HEK293 (cell line): Measurements from ENCODE around the gene VCL.

ENCODE experiments used
- CTCF ChIA-PET: fragments of 350-600 bp; formaldehyde crosslinking; extraction: SDS; loops from one replicate; lab custom pipeline; 2021; ENCODE audit warnings: antibody characterized with exemption; lab: Yijun Ruan, JAX
- POLR2A ChIA-PET: fragments of 300-600 bp; formaldehyde crosslinking; extraction: SDS; loops from one replicate; lab custom pipeline; 2020; ENCODE audit warnings: antibody characterized with exemption, inconsistent platforms; lab: Yijun Ruan, JAX
- H3K27ac ChIP-seq: fragments of 200-500 bp; sonication (Bioruptor generic); 2 replicates; pipeline ENCODE4 v1.5.1; 2014; ENCODE audit warnings: low read depth, low read length, control low read depth, inconsistent platforms; ENCODE audit errors: extremely low read depth
- H3K36me3 ChIP-seq, 2 experiments: fragments of 200-500 bp in 1 of 2; sonication (Bioruptor generic) in 1 of 2; 1 replicate in 1 of 2; 2 replicates in 1 of 2; pipeline ENCODE4 v1.5.1; 2014 to 2017; ENCODE audit warnings: inconsistent platforms in 2 of 2, low read length in 2 of 2; ENCODE audit not compliant: control insufficient read depth in 2 of 2, insufficient read depth in 1 of 2
- H3K4me1 ChIP-seq: fragments of 200-500 bp; sonication (Bioruptor generic); 2 replicates; pipeline ENCODE4 v1.5.1; 2014; ENCODE audit warnings: mild to moderate bottlenecking, low read length, inconsistent platforms; ENCODE audit not compliant: control insufficient read depth, insufficient read depth
- H3K4me3 ChIP-seq: 2 replicates; pipeline ENCODE4 v1.5.1; 2011; ENCODE audit warnings: low read depth, mild to moderate bottlenecking, control low read depth, low read length, moderate library complexity
- H3K9me3 ChIP-seq: fragments of 200-500 bp; sonication (Bioruptor generic); 2 replicates; pipeline ENCODE4 v1.5.1; 2014; ENCODE audit warnings: low read depth, low read length, inconsistent platforms; ENCODE audit not compliant: control insufficient read depth, insufficient read depth
- KLF7 ChIP-seq: fragments of 450-650 bp; formaldehyde crosslinking; IDR thresholded peaks from 2 replicates; pipeline ENCODE4 v1.5.1; 2016; ENCODE audit warnings: missing biosample characterization, missing genetic modification characterization, borderline replicate concordance
- SP7 ChIP-seq: fragments of 450-650 bp; formaldehyde crosslinking; IDR thresholded peaks from 2 replicates; pipeline ENCODE4 v1.5.1; 2016; ENCODE audit warnings: missing biosample characterization, missing genetic modification characterization
- ZBTB17 ChIP-seq: fragments of 450-650 bp; formaldehyde crosslinking; IDR thresholded peaks from 2 replicates; pipeline ENCODE4 v1.5.1; 2016; ENCODE audit warnings: missing biosample characterization, missing genetic modification characterization
- ZFP3 ChIP-seq: fragments of 450-650 bp; formaldehyde crosslinking; IDR thresholded peaks from 2 replicates; pipeline ENCODE4 v1.5.1; 2016; ENCODE audit warnings: low read depth, missing biosample characterization, missing genetic modification characterization
- ZIC2 ChIP-seq: fragments of 450-650 bp; formaldehyde crosslinking; IDR thresholded peaks from 2 replicates; pipeline ENCODE4 v1.5.1; 2016; ENCODE audit warnings: missing biosample characterization, missing genetic modification characterization
- ZNF221 ChIP-seq: fragments of 450-650 bp; formaldehyde crosslinking; IDR thresholded peaks from 2 replicates; pipeline ENCODE4 v1.5.1; 2017; ENCODE audit warnings: missing biosample characterization, missing genetic modification characterization, borderline replicate concordance
- ZNF23 ChIP-seq: fragments of 450-650 bp; formaldehyde crosslinking; IDR thresholded peaks from 2 replicates; pipeline ENCODE4 v1.5.1; 2016; ENCODE audit warnings: missing biosample characterization, missing genetic modification characterization, borderline replicate concordance
- ZNF24 ChIP-seq: fragments of 450-650 bp; formaldehyde crosslinking; IDR thresholded peaks from 2 replicates; pipeline ENCODE4 v1.5.1; 2016; ENCODE audit warnings: missing biosample characterization, missing genetic modification characterization
- ZNF341 ChIP-seq: fragments of 450-650 bp; formaldehyde crosslinking; IDR thresholded peaks from 2 replicates; pipeline ENCODE4; 2016; ENCODE audit warnings: low read depth, missing biosample characterization, missing genetic modification characterization
- ZNF600 ChIP-seq: fragments of 450-650 bp; formaldehyde crosslinking; IDR thresholded peaks from 2 replicates; pipeline ENCODE4 v1.5.1; 2016; ENCODE audit warnings: missing biosample characterization, missing genetic modification characterization
- ZNF624 ChIP-seq: fragments of 450-650 bp; formaldehyde crosslinking; IDR thresholded peaks from 2 replicates; pipeline ENCODE4 v1.5.1; 2017; ENCODE audit warnings: missing biosample characterization, missing genetic modification characterization
- ZNF658 ChIP-seq: fragments of 450-650 bp; formaldehyde crosslinking; IDR thresholded peaks from 2 replicates; pipeline ENCODE4; 2016; ENCODE audit warnings: missing biosample characterization, missing genetic modification characterization
- ZNF76 ChIP-seq: fragments of 450-650 bp; formaldehyde crosslinking; IDR thresholded peaks from 2 replicates; pipeline ENCODE4; 2016; ENCODE audit warnings: low read depth, missing biosample characterization, missing genetic modification characterization, borderline replicate concordance
- ZNF843 ChIP-seq: fragments of 450-650 bp; formaldehyde crosslinking; IDR thresholded peaks from 2 replicates; pipeline ENCODE4 v1.5.1; 2016; ENCODE audit warnings: missing biosample characterization, missing genetic modification characterization
- TF ChIP-seq, protein P1 (sequence below): fragments of 450-650 bp; formaldehyde crosslinking; conservative IDR thresholded peaks from 2 replicates; pipeline ENCODE4 v1.5.1; 2016; ENCODE audit warnings: low read depth, missing biosample characterization, missing genetic modification characterization
- TF ChIP-seq, protein P2 (sequence below): fragments of 450-650 bp; formaldehyde crosslinking; IDR thresholded peaks from 2 replicates; pipeline ENCODE4 v1.5.1; 2016; ENCODE audit warnings: missing biosample characterization, missing genetic modification characterization, low read depth
- TF ChIP-seq, protein P3 (sequence below): fragments of 450-650 bp; formaldehyde crosslinking; IDR thresholded peaks from 2 replicates; pipeline ENCODE4 v1.5.1; 2016; ENCODE audit warnings: missing biosample characterization, missing genetic modification characterization
- TF ChIP-seq, protein P4 (sequence below): fragments of 450-650 bp; formaldehyde crosslinking; IDR thresholded peaks from 2 replicates; pipeline ENCODE4 v1.5.1; 2017; ENCODE audit warnings: missing biosample characterization, missing genetic modification characterization
- TF ChIP-seq, protein P5 (sequence below): fragments of 450-650 bp; formaldehyde crosslinking; conservative IDR thresholded peaks from 2 replicates; pipeline ENCODE4 v1.5.1; 2016; ENCODE audit warnings: low read depth, missing biosample characterization, missing genetic modification characterization

VCL gene

DNA sequence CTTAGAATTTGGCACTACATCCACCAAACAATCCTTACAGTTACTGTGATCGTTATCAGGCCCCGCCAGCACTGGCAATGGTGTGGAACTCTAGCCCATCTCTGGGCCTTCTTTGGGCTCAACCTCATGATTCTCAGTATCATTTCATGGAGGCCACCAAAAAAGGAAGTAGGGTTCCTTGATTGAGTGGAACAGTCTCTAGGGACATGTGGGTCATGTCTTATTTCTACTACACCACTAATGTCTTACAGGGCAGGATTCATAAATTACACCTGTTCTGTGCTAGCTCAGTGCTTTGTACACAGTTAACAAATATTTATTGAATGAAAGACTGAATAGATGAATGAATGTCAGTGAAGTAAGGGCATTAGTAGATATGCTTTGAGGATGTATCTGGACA lies 98.9 kb downstream of the VCL start:
- ChIA-PET CTCF (interaction anchor here (2.2 kb wide), 1 partner anchor 15 kb away, joined by 9 read pairs; no protein-coding TSS in a partner anchor), POLR2A (no interaction called here)
- Histone ChIP-seq H3K27ac (no peak overlapping the region), H3K36me3 (peaks cover 30 to 88% of the 10 kb centered on the region in 2 experiments), H3K9me3 (no peaks in the 10 kb centered on the region), H3K4me3 (no peak overlapping the region), H3K4me1 (no peaks in the 10 kb centered on the region)
- no peak for TF ChIP-seq ZIC2 (tag by site-specific recombination)
- TF ChIP-seq ZNF76 (tag by site-specific recombination), result no peak
- no peak for TF ChIP-seq ZFP3 (tag by site-specific recombination)
- TF ChIP-seq ZNF600 (tag by site-specific recombination), result no peak
- TF ChIP-seq ZBTB17 (tag by site-specific recombination), result no peak
- TF ChIP-seq, protein P1, sequence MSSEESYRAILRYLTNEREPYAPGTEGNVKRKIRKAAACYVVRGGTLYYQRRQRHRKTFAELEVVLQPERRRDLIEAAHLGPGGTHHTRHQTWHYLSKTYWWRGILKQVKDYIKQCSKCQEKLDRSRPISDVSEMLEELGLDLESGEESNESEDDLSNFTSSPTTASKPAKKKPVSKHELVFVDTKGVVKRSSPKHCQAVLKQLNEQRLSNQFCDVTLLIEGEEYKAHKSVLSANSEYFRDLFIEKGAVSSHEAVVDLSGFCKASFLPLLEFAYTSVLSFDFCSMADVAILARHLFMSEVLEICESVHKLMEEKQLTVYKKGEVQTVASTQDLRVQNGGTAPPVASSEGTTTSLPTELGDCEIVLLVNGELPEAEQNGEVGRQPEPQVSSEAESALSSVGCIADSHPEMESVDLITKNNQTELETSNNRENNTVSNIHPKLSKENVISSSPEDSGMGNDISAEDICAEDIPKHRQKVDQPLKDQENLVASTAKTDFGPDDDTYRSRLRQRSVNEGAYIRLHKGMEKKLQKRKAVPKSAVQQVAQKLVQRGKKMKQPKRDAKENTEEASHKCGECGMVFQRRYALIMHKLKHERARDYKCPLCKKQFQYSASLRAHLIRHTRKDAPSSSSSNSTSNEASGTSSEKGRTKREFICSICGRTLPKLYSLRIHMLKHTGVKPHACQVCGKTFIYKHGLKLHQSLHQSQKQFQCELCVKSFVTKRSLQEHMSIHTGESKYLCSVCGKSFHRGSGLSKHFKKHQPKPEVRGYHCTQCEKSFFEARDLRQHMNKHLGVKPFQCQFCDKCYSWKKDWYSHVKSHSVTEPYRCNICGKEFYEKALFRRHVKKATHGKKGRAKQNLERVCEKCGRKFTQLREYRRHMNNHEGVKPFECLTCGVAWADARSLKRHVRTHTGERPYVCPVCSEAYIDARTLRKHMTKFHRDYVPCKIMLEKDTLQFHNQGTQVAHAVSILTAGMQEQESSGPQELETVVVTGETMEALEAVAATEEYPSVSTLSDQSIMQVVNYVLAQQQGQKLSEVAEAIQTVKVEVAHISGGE (tag by site-specific recombination), result no peak
- TF ChIP-seq, protein P2, sequence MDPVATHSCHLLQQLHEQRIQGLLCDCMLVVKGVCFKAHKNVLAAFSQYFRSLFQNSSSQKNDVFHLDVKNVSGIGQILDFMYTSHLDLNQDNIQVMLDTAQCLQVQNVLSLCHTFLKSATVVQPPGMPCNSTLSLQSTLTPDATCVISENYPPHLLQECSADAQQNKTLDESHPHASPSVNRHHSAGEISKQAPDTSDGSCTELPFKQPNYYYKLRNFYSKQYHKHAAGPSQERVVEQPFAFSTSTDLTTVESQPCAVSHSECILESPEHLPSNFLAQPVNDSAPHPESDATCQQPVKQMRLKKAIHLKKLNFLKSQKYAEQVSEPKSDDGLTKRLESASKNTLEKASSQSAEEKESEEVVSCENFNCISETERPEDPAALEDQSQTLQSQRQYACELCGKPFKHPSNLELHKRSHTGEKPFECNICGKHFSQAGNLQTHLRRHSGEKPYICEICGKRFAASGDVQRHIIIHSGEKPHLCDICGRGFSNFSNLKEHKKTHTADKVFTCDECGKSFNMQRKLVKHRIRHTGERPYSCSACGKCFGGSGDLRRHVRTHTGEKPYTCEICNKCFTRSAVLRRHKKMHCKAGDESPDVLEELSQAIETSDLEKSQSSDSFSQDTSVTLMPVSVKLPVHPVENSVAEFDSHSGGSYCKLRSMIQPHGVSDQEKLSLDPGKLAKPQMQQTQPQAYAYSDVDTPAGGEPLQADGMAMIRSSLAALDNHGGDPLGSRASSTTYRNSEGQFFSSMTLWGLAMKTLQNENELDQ, result no peak
- TF ChIP-seq, protein P3, sequence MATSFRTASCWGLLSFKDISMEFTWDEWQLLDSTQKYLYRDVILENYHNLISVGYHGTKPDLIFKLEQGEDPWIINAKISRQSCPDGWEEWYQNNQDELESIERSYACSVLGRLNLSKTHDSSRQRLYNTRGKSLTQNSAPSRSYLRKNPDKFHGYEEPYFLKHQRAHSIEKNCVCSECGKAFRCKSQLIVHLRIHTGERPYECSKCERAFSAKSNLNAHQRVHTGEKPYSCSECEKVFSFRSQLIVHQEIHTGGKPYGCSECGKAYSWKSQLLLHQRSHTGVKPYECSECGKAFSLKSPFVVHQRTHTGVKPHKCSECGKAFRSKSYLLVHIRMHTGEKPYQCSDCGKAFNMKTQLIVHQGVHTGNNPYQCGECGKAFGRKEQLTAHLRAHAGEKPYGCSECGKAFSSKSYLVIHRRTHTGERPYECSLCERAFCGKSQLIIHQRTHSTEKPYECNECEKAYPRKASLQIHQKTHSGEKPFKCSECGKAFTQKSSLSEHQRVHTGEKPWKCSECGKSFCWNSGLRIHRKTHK (tag by site-specific recombination), result no peak
- no peak for TF ChIP-seq ZNF23 (tag by site-specific recombination)
- no peak for TF ChIP-seq ZNF341 (tag by site-specific recombination)
- TF ChIP-seq ZNF221 (tag by site-specific recombination), result no peak
- TF ChIP-seq, protein P4, sequence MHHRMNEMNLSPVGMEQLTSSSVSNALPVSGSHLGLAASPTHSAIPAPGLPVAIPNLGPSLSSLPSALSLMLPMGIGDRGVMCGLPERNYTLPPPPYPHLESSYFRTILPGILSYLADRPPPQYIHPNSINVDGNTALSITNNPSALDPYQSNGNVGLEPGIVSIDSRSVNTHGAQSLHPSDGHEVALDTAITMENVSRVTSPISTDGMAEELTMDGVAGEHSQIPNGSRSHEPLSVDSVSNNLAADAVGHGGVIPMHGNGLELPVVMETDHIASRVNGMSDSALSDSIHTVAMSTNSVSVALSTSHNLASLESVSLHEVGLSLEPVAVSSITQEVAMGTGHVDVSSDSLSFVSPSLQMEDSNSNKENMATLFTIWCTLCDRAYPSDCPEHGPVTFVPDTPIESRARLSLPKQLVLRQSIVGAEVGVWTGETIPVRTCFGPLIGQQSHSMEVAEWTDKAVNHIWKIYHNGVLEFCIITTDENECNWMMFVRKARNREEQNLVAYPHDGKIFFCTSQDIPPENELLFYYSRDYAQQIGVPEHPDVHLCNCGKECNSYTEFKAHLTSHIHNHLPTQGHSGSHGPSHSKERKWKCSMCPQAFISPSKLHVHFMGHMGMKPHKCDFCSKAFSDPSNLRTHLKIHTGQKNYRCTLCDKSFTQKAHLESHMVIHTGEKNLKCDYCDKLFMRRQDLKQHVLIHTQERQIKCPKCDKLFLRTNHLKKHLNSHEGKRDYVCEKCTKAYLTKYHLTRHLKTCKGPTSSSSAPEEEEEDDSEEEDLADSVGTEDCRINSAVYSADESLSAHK (tag by site-specific recombination), result no peak
- TF ChIP-seq ZNF624 (tag by site-specific recombination), result no peak
- TF ChIP-seq ZNF658, result no peak
- TF ChIP-seq ZNF843 (tag by site-specific recombination), result no peak
- TF ChIP-seq, protein P5, sequence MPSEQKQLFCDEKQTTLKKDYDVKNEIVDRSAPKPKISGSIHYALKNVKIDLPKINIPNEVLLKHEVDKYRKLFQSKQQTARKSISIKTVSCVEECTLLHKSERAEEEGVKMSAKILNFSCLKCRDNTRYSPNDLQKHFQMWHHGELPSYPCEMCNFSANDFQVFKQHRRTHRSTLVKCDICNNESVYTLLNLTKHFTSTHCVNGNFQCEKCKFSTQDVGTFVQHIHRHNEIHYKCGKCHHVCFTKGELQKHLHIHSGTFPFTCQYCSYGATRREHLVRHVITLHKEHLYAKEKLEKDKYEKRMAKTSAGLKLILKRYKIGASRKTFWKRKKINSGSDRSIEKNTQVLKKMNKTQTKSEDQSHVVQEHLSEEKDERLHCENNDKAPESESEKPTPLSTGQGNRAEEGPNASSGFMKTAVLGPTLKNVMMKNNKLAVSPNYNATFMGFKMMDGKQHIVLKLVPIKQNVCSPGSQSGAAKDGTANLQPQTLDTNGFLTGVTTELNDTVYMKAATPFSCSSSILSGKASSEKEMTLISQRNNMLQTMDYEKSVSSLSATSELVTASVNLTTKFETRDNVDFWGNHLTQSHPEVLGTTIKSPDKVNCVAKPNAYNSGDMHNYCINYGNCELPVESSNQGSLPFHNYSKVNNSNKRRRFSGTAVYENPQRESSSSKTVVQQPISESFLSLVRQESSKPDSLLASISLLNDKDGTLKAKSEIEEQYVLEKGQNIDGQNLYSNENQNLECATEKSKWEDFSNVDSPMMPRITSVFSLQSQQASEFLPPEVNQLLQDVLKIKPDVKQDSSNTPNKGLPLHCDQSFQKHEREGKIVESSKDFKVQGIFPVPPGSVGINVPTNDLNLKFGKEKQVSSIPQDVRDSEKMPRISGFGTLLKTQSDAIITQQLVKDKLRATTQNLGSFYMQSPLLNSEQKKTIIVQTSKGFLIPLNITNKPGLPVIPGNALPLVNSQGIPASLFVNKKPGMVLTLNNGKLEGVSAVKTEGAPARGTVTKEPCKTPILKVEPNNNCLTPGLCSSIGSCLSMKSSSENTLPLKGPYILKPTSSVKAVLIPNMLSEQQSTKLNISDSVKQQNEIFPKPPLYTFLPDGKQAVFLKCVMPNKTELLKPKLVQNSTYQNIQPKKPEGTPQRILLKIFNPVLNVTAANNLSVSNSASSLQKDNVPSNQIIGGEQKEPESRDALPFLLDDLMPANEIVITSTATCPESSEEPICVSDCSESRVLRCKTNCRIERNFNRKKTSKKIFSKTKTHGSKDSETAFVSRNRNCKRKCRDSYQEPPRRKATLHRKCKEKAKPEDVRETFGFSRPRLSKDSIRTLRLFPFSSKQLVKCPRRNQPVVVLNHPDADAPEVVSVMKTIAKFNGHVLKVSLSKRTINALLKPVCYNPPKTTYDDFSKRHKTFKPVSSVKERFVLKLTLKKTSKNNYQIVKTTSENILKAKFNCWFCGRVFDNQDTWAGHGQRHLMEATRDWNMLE (tag by site-specific recombination), result no peak
- no peak for TF ChIP-seq ZNF24 (tag by site-specific recombination)
- TF ChIP-seq KLF7 (tag by site-specific recombination), result no peak
- no peak for TF ChIP-seq SP7 (tag by site-specific recombination)
